Astrocyte of the spinal cord (primary cell): ENCODE measurements around the gene ZNF83.
"Not testable (repeated sequence)": the region's sequence is repeated elsewhere in the genome, so short reads cannot be mapped to it uniquely, and the experiment has no call there.

Experiments used
- DNase-seq: peaks from one replicate; pipeline ENCODE4 v3.0.0; 2011; ENCODE audit warnings: low read depth, low spot score
- H3K4me3 ChIP-seq: 2 replicates; pipeline ENCODE4 v1.5.1; 2011; ENCODE audit warnings: low read depth, mild to moderate bottlenecking, low read length, moderate library complexity
- CTCF ChIP-seq: IDR thresholded peaks from 2 replicates; pipeline ENCODE4 v1.5.1; 2012; ENCODE audit warnings: low read depth, mild to moderate bottlenecking, low read length, inconsistent platforms
- in situ Hi-C: cut with HindIII; loops from 2 replicates; pipeline ENCODE4 v1.10.0; 2017; ENCODE audit warnings: low sequenced_read_pairs

ZNF83 gene

GRCh38 chr19:52601025-52601973 is 36.9 kb downstream of the ZNF83 start:
- TF ChIP-seq CTCF, result peak; percentile 37
- peak; percentile 90 for DNase-seq
- peak overlapping the region; percentile 45 for H3K4me3 ChIP-seq
- in situ Hi-C loops, result no loop called here

DNA sequence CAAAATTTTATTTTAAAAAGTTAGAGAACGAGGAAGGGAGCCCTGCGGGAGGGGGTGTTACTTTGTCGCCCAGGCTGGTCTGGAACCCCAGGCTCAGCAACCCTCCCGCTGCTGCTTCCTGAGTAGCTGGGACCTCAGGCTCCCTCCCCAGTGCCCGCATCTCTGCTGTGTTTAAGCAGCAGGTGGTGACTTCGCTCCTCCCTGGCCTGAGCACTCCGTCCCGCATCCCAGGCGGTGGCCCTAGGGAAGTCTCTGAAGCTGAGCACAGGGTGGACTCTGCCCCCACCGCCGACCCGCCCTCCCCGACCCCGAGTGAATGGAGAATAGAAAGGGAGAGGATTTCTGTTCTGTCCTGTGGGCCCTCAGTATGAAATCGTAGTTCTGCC is 37.5 kb downstream of the ZNF83 start:
- no peak for DNase-seq
- TF ChIP-seq CTCF, result no peak
- in situ Hi-C loops, result no loop called here
- H3K4me3 ChIP-seq, result peak overlapping the region; percentile 45

DNA sequence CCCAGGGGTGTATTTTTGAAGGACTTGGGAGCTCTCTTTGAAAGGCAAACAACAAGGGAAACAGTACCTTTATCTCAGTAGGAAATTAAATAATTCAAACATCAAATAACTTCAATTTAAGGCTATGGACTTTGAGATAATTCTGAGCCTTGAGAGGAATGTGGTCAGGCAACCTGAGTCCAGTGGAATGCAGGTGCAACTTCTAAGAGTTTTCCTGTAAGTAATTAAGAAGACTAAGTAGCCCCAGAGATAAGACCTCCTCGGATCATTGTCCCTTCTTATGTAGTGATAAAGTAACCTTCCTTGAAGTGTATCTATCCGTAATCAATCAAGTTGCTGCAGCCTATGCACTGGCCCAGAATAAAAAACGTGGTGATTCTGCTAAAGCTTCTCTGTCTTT is 38.9 kb downstream of the ZNF83 start:
- H3K4me3 ChIP-seq, result no peak overlapping the region
- DNase-seq, result no peak
- no peak for TF ChIP-seq CTCF
- in situ Hi-C loops, result no loop called here

- in situ Hi-C loops, DNase-seq, H3K4me3 ChIP-seq: not testable (repeated sequence)
Measured at GRCh38 chr19:52593441-52593840, 44.7 kb downstream of the ZNF83 start.

DNA sequence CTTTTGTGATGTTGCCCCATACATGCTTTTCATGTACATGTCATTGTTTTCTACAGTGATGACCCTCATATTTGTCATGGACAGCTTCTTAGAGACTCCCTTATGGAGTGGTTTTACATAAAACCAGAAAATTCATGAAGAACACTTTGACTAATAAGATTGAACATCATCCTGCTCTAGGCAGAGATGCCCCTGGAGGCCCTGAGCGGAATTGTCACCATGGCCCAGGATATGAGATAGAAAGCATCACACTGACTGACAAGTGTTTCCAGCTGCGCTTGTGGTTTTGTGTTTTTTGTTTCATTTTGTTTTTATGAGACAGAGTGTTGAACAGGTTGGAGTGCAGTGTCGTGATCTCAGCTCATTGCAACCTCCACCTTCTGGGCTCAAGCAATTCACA is 45.9 kb downstream of the ZNF83 start:
- in situ Hi-C loops, result no loop called here
- H3K4me3 ChIP-seq, result no peak overlapping the region
- TF ChIP-seq CTCF, result no peak
- no peak for DNase-seq

DNA sequence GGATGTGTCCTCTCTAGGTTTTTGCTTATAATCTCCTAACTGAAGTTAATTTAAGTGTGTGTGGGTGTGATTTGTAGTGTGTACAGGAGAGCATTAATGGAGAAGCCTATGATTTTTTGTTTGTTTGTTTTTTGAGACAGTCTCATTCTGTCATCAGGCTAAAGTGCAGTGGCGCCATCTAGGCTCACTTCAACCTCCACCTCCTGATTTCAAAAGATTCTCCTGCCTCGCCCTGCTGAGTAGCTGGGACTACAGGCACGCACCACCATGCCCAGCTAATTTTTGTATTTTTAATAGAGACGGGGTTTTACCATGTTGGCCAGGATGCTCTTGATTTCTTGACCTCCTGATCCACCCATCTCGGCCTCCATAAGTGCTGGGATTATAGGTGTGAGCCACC is 47.4 kb downstream of the ZNF83 start:
- TF ChIP-seq CTCF, result no peak
- no peak for DNase-seq
- in situ Hi-C loops, result no loop called here
- no peak overlapping the region for H3K4me3 ChIP-seq

GRCh38 chr19:52585604-52586003 is 52.6 kb downstream of the ZNF83 start:
- TF ChIP-seq CTCF, result no peak
- H3K4me3 ChIP-seq, result no peak overlapping the region
- no peak for DNase-seq
- in situ Hi-C loops, result no loop called here
